Panc1 (cell line): ENCODE results near the gene CEP41. TPM values are rescaled to one million over a fixed set of nuclear protein-coding genes. Genes with fewer than 3 reads are reported as not detected.

Experiments
- ATAC-seq: fragments of 200-7000 bp; cut with Tn5 transposase; 2 replicates; pipeline ENCODE4 v1.9.1; 2020; ENCODE audit warnings: mild to moderate bottlenecking, moderate library complexity
- BruUV-seq: library from RNA; stranded (reverse); fragments of 400-500 nt; replicated peaks from 2 replicates; lab custom pipeline; 2021; lab: Mats Ljungman, UMichigan
- CTCF ChIA-PET: fragments of 300-600 bp; sonication (Branson Sonifier 250); formaldehyde crosslinking; loops from one replicate; lab custom pipeline; 2022; ENCODE audit warnings: antibody characterized with exemption; lab: Charles Lee
- POLR2A ChIA-PET: fragments of 300-600 bp; sonication (Branson Sonifier 250); formaldehyde crosslinking; loops from one replicate; lab custom pipeline; 2022; ENCODE audit warnings: antibody characterized with exemption; lab: Charles Lee
- DNase-seq: peaks from one replicate; pipeline ENCODE4 v3.0.0-alpha.2; 2010; ENCODE audit warnings: low read depth, low spot score
- H3K27ac ChIP-seq: 2 replicates; pipeline ENCODE4 v1.5.1; 2011; ENCODE audit warnings: mild to moderate bottlenecking, low read length, inconsistent platforms
- H3K27me3 ChIP-seq: fragments of 200-500 bp; sonication (Bioruptor generic); 2 replicates; pipeline ENCODE4 v1.6.0; 2014; ENCODE audit warnings: low read length, inconsistent platforms; ENCODE audit not compliant: control insufficient read depth, insufficient read depth
- H3K36me3 ChIP-seq: fragments of 200-500 bp; sonication (Bioruptor generic); 2 replicates; pipeline ENCODE4 v1.5.1; 2014; ENCODE audit warnings: inconsistent platforms, mild to moderate bottlenecking, low read length, moderate library complexity; ENCODE audit not compliant: control insufficient read depth, insufficient read depth
- H3K4me1 ChIP-seq: 2 replicates; pipeline ENCODE4 v1.5.1; 2011; ENCODE audit warnings: inconsistent platforms, mild to moderate bottlenecking, low read length, moderate library complexity; ENCODE audit not compliant: control insufficient read depth, insufficient read depth
- H3K4me3 ChIP-seq, 2 experiments: 2 replicates each; pipeline ENCODE4 v1.5.1; 2011 to 2012; ENCODE audit warnings: low read depth in 2 of 2, low read length in 2 of 2, mild to moderate bottlenecking in 2 of 2, inconsistent platforms in 1 of 2, moderate library complexity in 1 of 2
- H3K9me3 ChIP-seq: fragments of 200-500 bp; sonication (Bioruptor generic); 2 replicates; pipeline ENCODE4 v1.5.1; 2014; ENCODE audit warnings: low read depth, mild to moderate bottlenecking, inconsistent platforms, low read length, moderate library complexity; ENCODE audit not compliant: control insufficient read depth, insufficient read depth
- CTCF ChIP-seq: fragments of 450-650 bp; IDR thresholded peaks from 2 replicates; pipeline ENCODE4 v1.5.1; 2017; ENCODE audit warnings: mild to moderate bottlenecking
- POLR2AphosphoS5 ChIP-seq: IDR thresholded peaks from 2 replicates; pipeline ENCODE4 v1.6.1; 2012; ENCODE audit warnings: mild to moderate bottlenecking, low read depth, low read length, moderate library complexity
- REST ChIP-seq, 2 experiments: IDR thresholded peaks; 2 replicates each; pipeline ENCODE4 v1.6.1; 2011 to 2012; ENCODE audit warnings: low read depth in 2 of 2, control low read depth in 1 of 2, low read length in 1 of 2, mild to moderate bottlenecking in 1 of 2, moderate library complexity in 1 of 2; ENCODE audit not compliant: insufficient read depth in 1 of 2
- SIN3A ChIP-seq: IDR thresholded peaks from 2 replicates; pipeline ENCODE4 v1.6.1; 2012; ENCODE audit warnings: low read depth, mild to moderate bottlenecking, low read length, moderate library complexity, borderline replicate concordance; ENCODE audit not compliant: insufficient read depth
- TCF7L2 ChIP-seq: IDR thresholded peaks from 2 replicates; pipeline ENCODE4 v1.6.1; 2011; ENCODE audit warnings: mild to moderate bottlenecking, low read depth, low read length, inconsistent platforms
- in situ Hi-C: cut with HindIII; loops from 2 replicates; pipeline ENCODE4 v1.10.0; 2016; ENCODE audit warnings: low sequenced_read_pairs, low pct_unique_long_range_greater_than_20kb
- intact Hi-C: fragments of 100-400 bp; cut with micrococcal nuclease; formaldehyde crosslinking; loops from one replicate; pipeline ENCODE4 v1.10.0; 2022; ENCODE audit not compliant: unreplicated experiment
- total RNA-seq: library from RNA; stranded (reverse); gene quantifications from one replicate; pipeline ENCODE4 v1.2.1, GENCODE V29; 2021; ENCODE audit not compliant: unreplicated experiment

The CEP41 gene
- total RNA-seq, 1 experiment from 2014 or later, result 13.2 TPM

- BruUV-seq, result no TSS peak
- Histone ChIP-seq H3K9me3 (no peaks in the 10 kb centered on the region), H3K4me1 (no peaks in the 10 kb centered on the region), H3K27me3 (no peaks in the 10 kb centered on the region; the same call in 1 of the 2 replicates), H3K4me3 (no peak overlapping the region), H3K36me3 (no peaks in the 10 kb centered on the region), H3K27ac (no peak overlapping the region)
- ChIA-PET POLR2A (interaction anchor here (0.6 kb wide), 1 partner anchor 203 kb away, joined by 3 read pairs; no protein-coding TSS in a partner anchor), CTCF (no interaction called here)
- in situ Hi-C loops (no loop called here), intact Hi-C loops (no loop called here)
- DNase-seq, result no peak
- ATAC-seq, result no peak
- TF ChIP-seq CTCF, result no peak
- no peak for TF ChIP-seq POLR2AphosphoS5
- TF ChIP-seq SIN3A, result no peak
- TF ChIP-seq TCF7L2, result no peak
- no peak for TF ChIP-seq REST (IDR thresholded peaks at IDR 0.05; ENCODE audit: insufficient read depth in 1 of 2, low read depth in 2 of 2, low read length in 1 of 2)
Observed at GRCh38 chr7:130461272-130461671, 20.5 kb upstream of the CEP41 start.

GRCh38 chr7:130458257-130458656 is 17.4 kb upstream of the CEP41 start:
- Histone ChIP-seq H3K4me3 (no peak overlapping the region), H3K27me3 (no peaks in the 10 kb centered on the region; the same call in 1 of the 2 replicates), H3K36me3 (no peaks in the 10 kb centered on the region), H3K4me1 (no peaks in the 10 kb centered on the region), H3K9me3 (no peaks in the 10 kb centered on the region), H3K27ac (no peak overlapping the region)
- ChIA-PET CTCF (no interaction called here), POLR2A (interaction anchor here (0.6 kb wide), 1 partner anchor 60 kb away, joined by 4 read pairs; no protein-coding TSS in a partner anchor)
- in situ Hi-C loops (no loop called here), intact Hi-C loops (no loop called here)
- TF ChIP-seq CTCF, result no peak
- TF ChIP-seq TCF7L2, result no peak
- no peak for TF ChIP-seq SIN3A
- TF ChIP-seq POLR2AphosphoS5, result no peak
- ATAC-seq (no peak), DNase-seq (no peak)
- BruUV-seq, result no TSS peak
